ENCODE measurements around the gene UPF1.

GRCh38 chr19:18853755-18854427, 22.1 kb downstream of the UPF1 start:
- no peak for TF ChIP-seq CTCF (IDR thresholded peaks at IDR 0.05; ENCODE audit: insufficient read depth, low read length, poor library complexity, severe bottlenecking)
- TF ChIP-seq EZH2phosphoT487 (conservative IDR thresholded peaks at IDR 0.05; ENCODE audit: low read length), result no peak
